ENCODE data around the gene GABBR2.

GABBR2 gene

DNA sequence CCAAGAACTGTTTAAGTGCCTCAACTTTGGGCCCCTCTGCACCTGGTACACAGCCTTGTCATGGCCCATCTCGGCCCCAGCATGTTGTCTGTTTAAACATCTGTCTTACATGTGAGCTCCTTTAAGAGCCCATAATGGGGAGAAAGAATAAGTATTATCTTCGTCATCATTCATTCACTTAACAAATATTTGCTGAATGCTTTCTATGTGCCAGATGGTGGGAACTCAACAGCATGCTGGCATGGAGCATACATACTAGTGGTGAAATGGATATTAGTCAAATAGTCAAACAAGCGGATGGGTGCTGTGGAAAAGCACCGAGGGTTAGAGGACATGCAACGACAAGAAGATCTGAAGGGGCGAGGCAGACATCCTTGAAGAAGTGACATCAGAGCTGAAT, 54.5 kb downstream of the GABBR2 start:
- Histone ChIP-seq H3K4me3 (ENCODE audit: low read depth, low read length) (no peak overlapping the region), H3K36me3 (replicated peaks) (no peaks in the 10 kb centered on the region), H3K27ac (no peak overlapping the region), H3K27me3 (replicated peaks) (peaks cover 1% of the 10 kb centered on the region)
- TF ChIP-seq, protein P1, sequence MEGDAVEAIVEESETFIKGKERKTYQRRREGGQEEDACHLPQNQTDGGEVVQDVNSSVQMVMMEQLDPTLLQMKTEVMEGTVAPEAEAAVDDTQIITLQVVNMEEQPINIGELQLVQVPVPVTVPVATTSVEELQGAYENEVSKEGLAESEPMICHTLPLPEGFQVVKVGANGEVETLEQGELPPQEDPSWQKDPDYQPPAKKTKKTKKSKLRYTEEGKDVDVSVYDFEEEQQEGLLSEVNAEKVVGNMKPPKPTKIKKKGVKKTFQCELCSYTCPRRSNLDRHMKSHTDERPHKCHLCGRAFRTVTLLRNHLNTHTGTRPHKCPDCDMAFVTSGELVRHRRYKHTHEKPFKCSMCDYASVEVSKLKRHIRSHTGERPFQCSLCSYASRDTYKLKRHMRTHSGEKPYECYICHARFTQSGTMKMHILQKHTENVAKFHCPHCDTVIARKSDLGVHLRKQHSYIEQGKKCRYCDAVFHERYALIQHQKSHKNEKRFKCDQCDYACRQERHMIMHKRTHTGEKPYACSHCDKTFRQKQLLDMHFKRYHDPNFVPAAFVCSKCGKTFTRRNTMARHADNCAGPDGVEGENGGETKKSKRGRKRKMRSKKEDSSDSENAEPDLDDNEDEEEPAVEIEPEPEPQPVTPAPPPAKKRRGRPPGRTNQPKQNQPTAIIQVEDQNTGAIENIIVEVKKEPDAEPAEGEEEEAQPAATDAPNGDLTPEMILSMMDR (IDR thresholded peaks at IDR 0.05; ENCODE audit: low read depth, low read length, missing control alignments): no peak
- no peak for DNase-seq
- in situ Hi-C loops (cut with HindIII; ENCODE audit: low pct_ligation_motif_present, low sequenced_read_pairs): no loop called here

GRCh38 chr9:98652741-98653140, 56.0 kb downstream of the GABBR2 start:
- in situ Hi-C loops (cut with HindIII; ENCODE audit: low pct_ligation_motif_present, low sequenced_read_pairs): no loop called here
- Histone ChIP-seq H3K36me3 (replicated peaks) (no peaks in the 10 kb centered on the region), H3K27me3 (replicated peaks) (peaks cover 2% of the 10 kb centered on the region), H3K4me3 (ENCODE audit: low read depth, low read length) (no peak overlapping the region), H3K27ac (no peak overlapping the region)
- TF ChIP-seq, protein P1 (IDR thresholded peaks at IDR 0.05; ENCODE audit: low read depth, low read length, missing control alignments): no peak
- DNase-seq: no peak

DNA sequence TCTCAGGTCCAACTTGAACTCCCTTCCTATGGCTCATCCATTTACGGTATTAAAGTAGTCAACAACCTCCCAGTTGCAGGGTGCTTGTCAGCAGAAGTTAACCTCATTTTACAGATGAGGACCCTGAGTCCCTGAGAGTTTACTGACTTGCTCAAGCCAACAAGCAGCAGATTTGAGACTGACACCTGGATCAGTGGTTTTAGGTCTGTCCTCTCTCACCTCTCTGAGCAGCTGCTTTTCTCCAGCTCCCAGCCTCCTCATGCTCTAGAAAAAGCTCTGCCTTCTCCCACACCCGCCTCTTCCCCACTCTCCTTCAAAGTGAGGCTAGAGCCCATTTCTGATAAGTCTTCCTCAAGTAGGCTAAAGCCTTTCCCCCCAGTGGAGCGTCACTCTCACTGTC, 56.4 kb downstream of the GABBR2 start:
- H3K27ac ChIP-seq: no peak overlapping the region
- H3K4me3 ChIP-seq (ENCODE audit: low read depth, low read length): no peak overlapping the region
- H3K36me3 ChIP-seq (replicated peaks): no peaks in the 10 kb centered on the region
- TF ChIP-seq, protein P1 (IDR thresholded peaks at IDR 0.05; ENCODE audit: low read depth, low read length, missing control alignments): no peak
- peaks cover 2% of the 10 kb centered on the region for H3K27me3 ChIP-seq (replicated peaks)
- DNase-seq: no peak
- in situ Hi-C loops (cut with HindIII; ENCODE audit: low pct_ligation_motif_present, low sequenced_read_pairs): no loop called here

GRCh38 chr9:98647236-98647635, 61.5 kb downstream of the GABBR2 start:
- Histone ChIP-seq H3K27me3 (replicated peaks) (peaks cover 2% of the 10 kb centered on the region), H3K27ac (no peak overlapping the region), H3K4me3 (ENCODE audit: low read depth, low read length) (no peak overlapping the region), H3K36me3 (replicated peaks) (no peaks in the 10 kb centered on the region)
- TF ChIP-seq, protein P1 (IDR thresholded peaks at IDR 0.05; ENCODE audit: low read depth, low read length, missing control alignments): no peak
- in situ Hi-C loops (cut with HindIII; ENCODE audit: low pct_ligation_motif_present, low sequenced_read_pairs): no loop called here
- DNase-seq: no peak

- no peaks in the 10 kb centered on the region for H3K27me3 ChIP-seq (replicated peaks)
- no peak overlapping the region for H3K27ac ChIP-seq
- no peaks in the 10 kb centered on the region for H3K36me3 ChIP-seq (replicated peaks)
- in situ Hi-C loops (cut with HindIII; ENCODE audit: low pct_ligation_motif_present, low sequenced_read_pairs): no loop called here
- DNase-seq: no peak
- TF ChIP-seq, protein P1 (IDR thresholded peaks at IDR 0.05; ENCODE audit: low read depth, low read length, missing control alignments): no peak
- no peak overlapping the region for H3K4me3 ChIP-seq (ENCODE audit: low read depth, low read length)
Observed at GRCh38 chr9:98644011-98644410, 64.7 kb downstream of the GABBR2 start.

GRCh38 chr9:98642661-98643312, 65.9 kb downstream of the GABBR2 start:
- in situ Hi-C loops (cut with HindIII; ENCODE audit: low pct_ligation_motif_present, low sequenced_read_pairs): no loop called here
- Histone ChIP-seq H3K4me3 (ENCODE audit: low read depth, low read length) (no peak overlapping the region), H3K27ac (no peak overlapping the region), H3K36me3 (replicated peaks) (no peaks in the 10 kb centered on the region), H3K27me3 (replicated peaks) (no peaks in the 10 kb centered on the region)
- TF ChIP-seq, protein P1 (IDR thresholded peaks at IDR 0.05; ENCODE audit: low read depth, low read length, missing control alignments): peak; percentile 24
- DNase-seq: no peak

Measured in brain microvascular endothelial cell (primary cell).